ENCODE results near the gene CLDN7. TPM values are rescaled to one million over a fixed set of nuclear protein-coding genes. Genes with fewer than 3 reads are reported as not detected.

Gene CLDN7
- total RNA-seq, 4 donors from 2014 or later, result 571 to 1,162 (median 940) TPM

DNA sequence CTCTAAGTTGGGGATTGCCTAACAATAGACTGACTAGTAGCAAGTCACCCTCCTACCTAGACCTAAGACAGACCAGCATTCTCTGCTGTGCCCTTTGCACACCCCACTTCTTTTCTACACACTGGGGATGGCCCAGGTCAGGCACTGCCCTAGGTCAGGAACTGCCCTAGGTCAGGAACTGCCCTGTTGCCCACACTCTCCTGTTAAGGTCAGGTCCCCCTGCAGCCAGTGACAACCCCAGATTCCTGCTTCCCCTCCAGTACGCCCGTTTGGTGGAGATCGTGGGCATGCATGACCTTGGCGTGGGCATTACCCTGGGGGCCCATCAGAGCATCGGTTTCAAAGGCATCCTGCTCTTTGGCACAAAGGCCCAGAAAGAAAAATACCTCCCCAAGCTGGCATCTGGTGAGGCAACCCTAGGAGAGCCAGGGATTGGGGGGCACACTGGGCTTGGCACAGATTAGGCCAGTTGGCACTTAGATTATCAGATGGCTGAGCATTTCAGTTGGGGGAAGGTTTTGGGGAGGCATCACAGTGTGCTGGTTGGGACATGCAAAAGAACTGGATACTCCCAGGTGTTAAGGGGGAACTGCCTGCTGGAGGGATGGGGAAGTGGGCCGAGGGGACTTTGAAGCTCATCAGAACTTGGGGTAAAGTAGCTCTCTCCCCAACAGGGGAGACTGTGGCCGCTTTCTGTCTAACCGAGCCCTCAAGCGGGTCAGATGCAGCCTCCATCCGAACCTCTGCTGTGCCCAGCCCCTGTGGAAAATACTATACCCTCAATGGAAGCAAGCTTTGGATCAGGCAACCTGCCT is 40.8 kb downstream of the CLDN7 start:
- Histone ChIP-seq H3K4me3 (peak overlapping the region in 2 of 4 donors; percentile 94 to 99), H3K27ac (peak overlapping the region; percentile 100), H3K36me3 (peaks cover 0 to 12% (median 4%) of the 10 kb centered on the region in 4 donors), H3K27me3 (no peaks in the 10 kb centered on the region), H3K4me1 (peaks cover 27 to 45% (median 40%) of the 10 kb centered on the region in 4 donors), H3K9me3 (no peaks in the 10 kb centered on the region)
- no peak for DNase-seq
- in situ Hi-C loops (cut with MboI; ENCODE audit: low pct_ligation_motif_present in 1 of 4, low pct_unique_long_range_greater_than_20kb in 1 of 4, low sequenced_read_pairs in 3 of 4) (no loop called here), intact Hi-C loops (cut with DNase I; ENCODE audit: low total_unique reads) (no loop called here)
- 64% methylated on average over 10 of the region's 10 CpGs; no CpG with 5 or more reads in 1 of the 2 donors for WGBS, 2 donors (ENCODE audit: low coverage in 1 of 2)
- TF ChIP-seq, protein P1, sequence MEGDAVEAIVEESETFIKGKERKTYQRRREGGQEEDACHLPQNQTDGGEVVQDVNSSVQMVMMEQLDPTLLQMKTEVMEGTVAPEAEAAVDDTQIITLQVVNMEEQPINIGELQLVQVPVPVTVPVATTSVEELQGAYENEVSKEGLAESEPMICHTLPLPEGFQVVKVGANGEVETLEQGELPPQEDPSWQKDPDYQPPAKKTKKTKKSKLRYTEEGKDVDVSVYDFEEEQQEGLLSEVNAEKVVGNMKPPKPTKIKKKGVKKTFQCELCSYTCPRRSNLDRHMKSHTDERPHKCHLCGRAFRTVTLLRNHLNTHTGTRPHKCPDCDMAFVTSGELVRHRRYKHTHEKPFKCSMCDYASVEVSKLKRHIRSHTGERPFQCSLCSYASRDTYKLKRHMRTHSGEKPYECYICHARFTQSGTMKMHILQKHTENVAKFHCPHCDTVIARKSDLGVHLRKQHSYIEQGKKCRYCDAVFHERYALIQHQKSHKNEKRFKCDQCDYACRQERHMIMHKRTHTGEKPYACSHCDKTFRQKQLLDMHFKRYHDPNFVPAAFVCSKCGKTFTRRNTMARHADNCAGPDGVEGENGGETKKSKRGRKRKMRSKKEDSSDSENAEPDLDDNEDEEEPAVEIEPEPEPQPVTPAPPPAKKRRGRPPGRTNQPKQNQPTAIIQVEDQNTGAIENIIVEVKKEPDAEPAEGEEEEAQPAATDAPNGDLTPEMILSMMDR (IDR thresholded peaks at IDR 0.05), result no peak
- TF ChIP-seq POLR2A (IDR thresholded peaks at IDR 0.05) (no peak), POLR2AphosphoS5 (IDR thresholded peaks at IDR 0.05) (no peak), EP300 (IDR thresholded peaks at IDR 0.05; ENCODE audit: low read depth) (no peak)

DNA sequence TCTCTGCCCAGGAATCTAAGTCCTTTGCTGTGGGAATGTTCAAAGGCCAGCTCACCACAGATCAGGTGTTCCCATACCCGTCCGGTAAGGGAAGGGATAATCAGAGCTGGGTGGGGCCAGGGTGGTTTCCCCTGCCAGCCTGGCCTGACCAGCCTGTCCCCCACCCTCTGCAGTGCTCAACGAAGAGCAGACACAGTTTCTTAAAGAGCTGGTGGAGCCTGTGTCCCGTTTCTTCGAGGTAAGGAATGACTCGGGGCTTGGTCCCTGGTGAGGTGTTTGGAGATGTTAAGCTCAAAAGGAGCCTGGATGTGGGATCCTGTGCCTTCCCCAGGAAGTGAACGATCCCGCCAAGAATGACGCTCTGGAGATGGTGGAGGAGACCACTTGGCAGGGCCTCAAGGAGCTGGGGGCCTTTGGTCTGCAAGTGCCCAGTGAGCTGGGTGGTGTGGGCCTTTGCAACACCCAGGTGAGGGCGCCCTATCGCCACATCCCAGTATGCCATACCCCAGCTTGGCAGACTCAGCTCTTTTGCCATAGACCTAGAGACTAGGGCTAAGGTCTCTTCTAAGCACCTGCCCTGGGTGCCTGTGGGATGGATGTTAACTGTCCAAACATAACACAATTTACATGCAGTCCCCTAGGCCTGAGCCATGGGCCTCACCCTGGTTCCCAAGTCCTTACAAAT is 41.5 kb downstream of the CLDN7 start:
- in situ Hi-C loops (cut with MboI; ENCODE audit: low pct_ligation_motif_present in 1 of 4, low pct_unique_long_range_greater_than_20kb in 1 of 4, low sequenced_read_pairs in 3 of 4) (no loop called here), intact Hi-C loops (cut with DNase I; ENCODE audit: low total_unique reads) (no loop called here)
- Histone ChIP-seq H3K27ac (peak overlapping the region; percentile 100), H3K27me3 (no peaks in the 10 kb centered on the region), H3K4me3 (peak overlapping the region; percentile 87 to 100 (median 96)), H3K4me1 (peaks cover 27 to 52% (median 47%) of the 10 kb centered on the region in 4 donors), H3K9me3 (no peaks in the 10 kb centered on the region), H3K36me3 (peaks cover 0 to 11% (median 4%) of the 10 kb centered on the region in 4 donors)
- peak; percentile 77 for DNase-seq
- WGBS, 2 donors (ENCODE audit: low coverage in 1 of 2), result 0 to 15% methylated on average over 1 to 10 of the region's 11 CpGs
- TF ChIP-seq POLR2A (IDR thresholded peaks at IDR 0.05), result no peak
- no peak for TF ChIP-seq EP300 (IDR thresholded peaks at IDR 0.05; ENCODE audit: low read depth)
- TF ChIP-seq POLR2AphosphoS5 (IDR thresholded peaks at IDR 0.05), result no peak
- TF ChIP-seq, protein P1 (IDR thresholded peaks at IDR 0.05), result peak; percentile 24 to 66 (median 52)

DNA sequence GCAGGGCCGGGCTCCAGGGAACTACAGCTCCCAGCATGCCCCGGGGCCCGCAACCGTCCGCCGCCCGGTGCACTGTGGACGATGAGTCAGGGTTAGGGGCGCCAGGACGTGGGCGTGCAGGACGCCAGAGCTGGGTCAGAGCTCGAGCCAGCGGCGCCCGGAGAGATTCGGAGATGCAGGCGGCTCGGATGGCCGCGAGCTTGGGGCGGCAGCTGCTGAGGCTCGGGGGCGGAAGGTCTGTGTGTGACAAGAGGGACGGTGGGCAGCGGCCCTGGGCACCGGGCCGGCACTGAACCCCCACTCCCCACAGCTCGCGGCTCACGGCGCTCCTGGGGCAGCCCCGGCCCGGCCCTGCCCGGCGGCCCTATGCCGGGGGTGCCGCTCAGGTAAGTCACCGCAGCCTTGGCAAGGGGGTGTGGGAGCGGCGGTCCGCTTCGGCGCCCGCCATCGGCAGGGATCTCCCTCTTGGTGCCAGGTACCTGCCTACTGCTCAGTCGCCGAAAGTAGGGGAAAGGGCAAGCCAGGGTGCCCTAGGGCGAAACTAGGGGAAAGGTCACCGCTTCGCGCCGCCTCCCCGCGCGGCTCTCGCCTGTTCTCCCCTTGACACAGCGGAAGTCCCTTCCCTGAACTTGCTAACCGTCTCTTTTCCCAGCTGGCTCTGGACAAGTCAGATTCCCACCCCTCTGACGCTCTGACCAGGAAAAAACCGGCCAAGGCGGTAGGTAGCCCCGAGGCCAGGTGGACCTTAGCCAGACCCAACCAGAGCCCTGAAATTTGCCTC is 42.3 kb downstream of the CLDN7 start, which contains the start of the genes ACADVL and DLG4:
ACADVL (plus strand) TSS at position 127 of the 781 bp plus-strand sequence; CDS start at position 174, 47 bp downstream.
DLG4 (minus strand) TSS at position 25 of the 781 bp plus-strand sequence.
- DNase-seq, result peak; percentile 93
- Histone ChIP-seq H3K27ac (peak within 1 kb of the TSS; percentile 100), H3K9me3 (no peaks in the 10 kb centered on the region), H3K4me3 (peak within 1 kb of the TSS; percentile 87 to 100 (median 96)), H3K36me3 (peaks cover 0 to 11% (median 3%) of the 10 kb centered on the region in 4 donors), H3K27me3 (no peaks in the 10 kb centered on the region), H3K4me1 (peaks cover 30 to 60% (median 53%) of the 10 kb centered on the region in 4 donors)
- intact Hi-C loops (cut with DNase I; ENCODE audit: low total_unique reads), result no loop called here
- peak; percentile 68 for TF ChIP-seq EP300 (IDR thresholded peaks at IDR 0.05; ENCODE audit: low read depth)
- TF ChIP-seq POLR2A (IDR thresholded peaks at IDR 0.05), result peak; percentile 74
- TF ChIP-seq, protein P1 (IDR thresholded peaks at IDR 0.05), result no peak
- peak; percentile 75 to 96 (median 95) for TF ChIP-seq POLR2AphosphoS5 (IDR thresholded peaks at IDR 0.05)
- 0% methylated on average over 53 of the region's 63 CpGs; no CpG with 5 or more reads in 1 of the 2 donors for WGBS, 2 donors (ENCODE audit: low coverage in 1 of 2)
- in situ Hi-C loops (cut with MboI; ENCODE audit: low pct_ligation_motif_present in 1 of 4, low pct_unique_long_range_greater_than_20kb in 1 of 4, low sequenced_read_pairs in 3 of 4), result loop anchor here in 1 of 4 donors (10.0 kb wide), 1 partner anchor 175 kb away; the partner anchor contains the start of gene SLC16A11
